NCI-H128 (cell line): ENCODE measurements around the gene AZGP1.
"Not testable (repeated sequence)": the region's sequence is repeated elsewhere in the genome, so short reads cannot be mapped to it uniquely, and the experiment has no call there.

Source experiments
- DNase-seq: peaks from one replicate; lab custom pipeline; 2025; ENCODE audit not compliant: unreplicated experiment; lab: John Stamatoyannopoulos, UW

Gene AZGP1

DNA sequence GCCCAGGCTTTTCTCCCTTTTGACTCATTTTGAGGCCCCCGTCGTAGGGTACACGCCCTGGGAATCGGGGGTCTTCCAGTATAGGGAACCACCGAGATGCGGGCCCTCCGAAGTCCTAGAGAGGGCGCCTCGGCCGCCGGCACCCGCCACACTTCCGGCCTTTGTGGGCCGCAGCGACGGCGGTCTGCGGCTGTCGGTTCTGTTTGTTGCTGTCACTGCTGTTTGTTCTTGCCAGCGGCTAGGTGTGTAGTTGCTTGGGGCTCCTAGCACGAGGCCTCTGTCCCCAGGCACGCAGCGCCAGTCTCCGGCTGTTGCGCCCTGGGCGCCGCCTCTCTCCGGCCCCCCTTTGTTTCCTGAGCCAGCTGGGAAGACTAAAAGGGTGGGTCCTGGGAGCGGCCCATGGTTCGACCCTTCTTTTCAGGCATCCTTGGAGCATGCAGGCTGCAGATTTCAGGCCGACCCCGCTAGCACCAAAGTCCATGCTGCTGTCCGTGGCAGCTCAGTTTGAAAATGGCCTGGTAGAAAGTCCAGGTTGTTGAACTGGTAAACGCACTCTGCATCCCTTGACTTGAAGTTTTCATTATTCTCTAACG, 21.8 kb upstream of the AZGP1 start:
- no peak for DNase-seq

- no peak for DNase-seq
These were observed 21.1 kb upstream of the AZGP1 start for GRCh38 chr7:99996755-99997544.

- DNase-seq, result no peak
These were observed 19.0 kb upstream of the AZGP1 start for GRCh38 chr7:99994819-99995218.

- DNase-seq, result no peak
These were observed 16.7 kb upstream of the AZGP1 start for GRCh38 chr7:99992330-99993038.

- DNase-seq, result not testable (repeated sequence)
These were observed 15.7 kb upstream of the AZGP1 start for GRCh38 chr7:99991543-99991942.

DNA sequence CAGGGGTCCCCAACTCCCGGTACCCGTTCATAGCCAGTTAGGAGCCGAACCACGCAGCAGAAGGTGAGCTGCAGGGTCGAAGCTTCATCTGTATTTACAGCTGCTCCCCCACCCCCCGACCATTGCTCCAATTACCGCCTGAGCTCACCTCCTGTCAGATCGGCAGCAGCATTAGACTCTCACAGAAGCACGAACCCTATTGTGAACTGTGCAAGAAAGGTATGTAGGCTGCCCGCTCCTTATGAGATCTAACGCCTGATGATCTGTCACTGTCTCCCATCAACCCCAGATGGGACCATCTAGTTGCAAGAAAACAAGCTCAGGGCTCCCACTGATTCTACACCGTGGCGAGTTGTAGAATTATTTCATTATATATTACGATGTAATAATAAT, 14.6 kb upstream of the AZGP1 start:
- DNase-seq, result no peak

GRCh38 chr7:99987846-99988245, 12.0 kb upstream of the AZGP1 start:
- DNase-seq, result no peak

DNA sequence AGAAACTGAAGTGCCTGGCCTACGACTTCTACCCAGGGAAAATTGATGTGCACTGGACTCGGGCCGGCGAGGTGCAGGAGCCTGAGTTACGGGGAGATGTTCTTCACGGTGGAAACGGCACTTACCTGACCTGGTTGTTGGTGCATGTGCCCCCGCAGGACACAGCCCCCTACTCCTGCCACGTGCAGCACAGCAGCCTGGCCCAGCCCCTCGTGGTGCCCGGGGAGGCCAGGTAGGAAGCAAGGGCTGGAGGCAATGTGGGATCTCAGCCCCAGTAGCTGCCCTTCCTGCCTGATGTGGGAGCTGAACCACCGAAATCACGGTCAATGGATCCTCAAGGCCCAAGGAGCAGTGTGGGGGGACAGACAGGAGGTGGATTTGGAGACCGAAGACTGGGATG, 11.5 kb upstream of the AZGP1 start:
- not testable (repeated sequence) for DNase-seq

GRCh38 chr7:99984593-99984992, 8.8 kb upstream of the AZGP1 start:
- DNase-seq, result no peak

DNA sequence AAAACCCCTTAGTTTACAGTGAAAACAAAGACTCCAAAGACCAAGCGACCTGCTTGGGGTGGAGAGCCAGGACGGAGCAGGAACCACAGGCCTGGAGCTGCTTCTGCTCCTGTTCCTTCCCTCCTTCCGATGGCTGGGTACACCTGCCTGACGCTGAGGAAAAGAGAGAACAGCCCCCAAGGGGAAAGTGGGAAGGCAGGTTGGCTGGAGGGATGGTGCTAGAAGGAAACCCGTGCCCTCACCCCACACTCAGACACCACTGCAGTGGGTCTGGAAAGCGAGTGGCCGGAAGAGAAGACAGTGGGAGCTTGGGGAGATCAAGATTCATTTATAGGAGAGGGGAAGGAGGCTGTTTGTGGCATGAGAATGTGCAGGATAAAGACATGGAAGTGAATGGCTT, 5.2 kb upstream of the AZGP1 start:
- DNase-seq, result not testable (repeated sequence)

GRCh38 chr7:99980448-99980872, 4.6 kb upstream of the AZGP1 start:
- not testable (repeated sequence) for DNase-seq

DNA sequence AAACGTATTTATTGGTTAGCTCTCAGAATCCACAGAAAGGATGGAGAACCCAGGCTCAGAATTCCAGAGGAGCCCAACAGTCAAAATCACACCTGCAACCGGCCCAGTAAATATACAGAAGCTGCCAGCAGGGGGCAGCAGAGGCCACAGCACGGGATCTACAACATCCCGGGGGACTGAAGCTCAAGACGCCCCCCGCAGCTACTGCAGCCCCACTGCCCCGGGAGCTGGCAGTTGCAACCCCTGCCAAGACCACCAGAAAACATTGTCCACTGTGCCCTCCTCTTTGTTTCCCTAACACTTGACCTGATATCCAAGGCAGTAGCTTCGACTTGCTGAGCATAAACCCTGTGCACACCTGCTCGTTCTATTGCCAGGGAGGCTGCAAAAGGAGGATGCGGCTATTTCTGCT, 4.0 kb upstream of the AZGP1 start:
- DNase-seq, result not testable (repeated sequence)

GRCh38 chr7:99976626-99977025, 795 bp upstream of the AZGP1 start:
- no peak for DNase-seq

GRCh38 chr7:99974681-99975080, 1.1 kb downstream of the AZGP1 start:
- no peak for DNase-seq

GRCh38 chr7:99973817-99974216, 2.0 kb downstream of the AZGP1 start:
- not testable (repeated sequence) for DNase-seq

DNA sequence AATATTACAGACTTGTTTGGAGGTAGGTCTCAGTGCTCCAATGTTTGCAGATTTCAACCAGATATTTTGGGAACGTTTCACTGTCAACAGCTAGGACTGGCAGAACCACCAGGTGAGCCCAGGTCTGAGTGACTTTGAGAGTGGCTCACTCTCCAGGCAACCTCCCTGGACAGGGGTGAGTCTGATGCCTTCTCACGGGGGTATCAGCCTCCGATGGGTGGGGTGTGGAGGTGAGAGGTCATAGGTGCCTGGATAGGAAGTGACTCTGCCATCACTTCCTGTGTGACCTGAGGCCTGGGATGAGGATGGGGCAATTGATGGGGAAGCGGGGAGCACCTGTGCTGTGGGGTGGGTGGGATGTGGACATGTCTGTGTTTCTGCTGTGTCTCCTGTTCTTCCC, 4.6 kb downstream of the AZGP1 start:
- no peak for DNase-seq

- DNase-seq, result not testable (repeated sequence)
These were observed 6.0 kb downstream of the AZGP1 start for GRCh38 chr7:99969813-99970212.

DNA sequence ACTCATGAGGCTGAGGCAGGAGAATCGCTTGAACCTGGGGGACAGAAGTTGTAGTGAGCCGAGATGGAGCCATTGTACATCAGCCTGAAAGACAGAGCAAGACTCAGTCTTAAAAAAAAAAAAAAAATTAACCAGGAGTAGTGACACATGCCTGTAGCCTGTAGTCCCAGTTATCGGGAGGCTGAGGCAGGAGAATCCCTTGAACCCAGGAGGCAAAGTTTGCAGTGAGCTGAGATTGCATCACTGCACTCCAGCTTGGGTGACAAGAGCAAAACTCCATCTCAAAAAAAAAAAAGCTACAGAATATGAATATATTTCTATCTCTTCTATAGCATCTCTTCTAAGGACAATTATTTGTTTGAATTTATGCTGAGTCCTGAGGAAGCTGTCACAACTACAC, 6.5 kb downstream of the AZGP1 start:
- DNase-seq, result no peak

GRCh38 chr7:99958564-99959227, 17.1 kb downstream of the AZGP1 start:
- no peak for DNase-seq

GRCh38 chr7:99955247-99955646, 20.6 kb downstream of the AZGP1 start:
- DNase-seq, result no peak

DNA sequence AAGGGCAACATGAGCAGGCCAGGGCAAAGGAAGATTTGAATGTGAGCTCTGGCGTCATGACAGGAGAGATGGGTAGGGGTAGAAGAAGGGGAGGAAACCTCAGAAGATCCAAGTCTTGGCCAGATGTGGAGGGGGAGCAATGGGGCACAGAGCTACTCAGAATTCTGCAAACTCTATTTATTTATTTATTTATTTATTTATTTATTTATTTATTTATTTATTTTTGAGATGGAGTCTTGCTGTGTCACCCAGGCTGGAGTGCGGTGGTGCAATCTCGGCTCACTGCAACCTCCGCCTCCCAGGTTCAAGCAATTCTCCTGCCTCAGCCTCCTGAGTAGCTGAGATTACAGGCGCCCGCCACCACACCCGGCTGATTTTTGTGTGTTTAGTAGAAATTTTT, 21.2 kb downstream of the AZGP1 start:
- not testable (repeated sequence) for DNase-seq
